Stimulated activated naive B cell treated with anti-CD40 and anti-IgM and Interleukin-4, amounts not matched to agents 10 μg/mL and 1 μg/mL and 100 μg/mL, for 72 hours (primary cell): Measurements from ENCODE around the gene APRT.
"Not testable (repeated sequence)": the region's sequence is repeated elsewhere in the genome, so short reads cannot be mapped to it uniquely, and the experiment has no call there.

Experiments
- ATAC-seq, 2 donors: fragments of 150-1000 bp; cut with Tn5 transposase; replicated peaks; 2 replicates each; pipeline ENCODE4 v1.10.0; 2021; ENCODE audit warnings: moderate library complexity in 1 of 2
- DNase-seq: peaks from one replicate; pipeline ENCODE4 v3.0.0; 2021
- H3K27ac Mint-ChIP-seq: one replicate; pipeline ENCODE4 v1.8.0; 2022; ENCODE audit warnings: mild to moderate bottlenecking, mixed read lengths
- H3K27me3 Mint-ChIP-seq, 2 donors: one replicate each; pipeline ENCODE4 v1.8.0; 2022; ENCODE audit warnings: mixed read lengths in 2 of 2
- H3K36me3 Mint-ChIP-seq, 2 donors: one replicate each; pipeline ENCODE4 v1.8.0; 2022; ENCODE audit warnings: mixed read lengths in 2 of 2, mild to moderate bottlenecking in 1 of 2
- H3K4me1 Mint-ChIP-seq, 2 donors: one replicate each; pipeline ENCODE4 v1.8.0; 2022; ENCODE audit warnings: mixed read lengths in 2 of 2, mild to moderate bottlenecking in 1 of 2
- H3K4me3 Mint-ChIP-seq, 2 donors: one replicate each; pipeline ENCODE4 v1.8.0; 2022; ENCODE audit warnings: mild to moderate bottlenecking in 2 of 2, mixed read lengths in 2 of 2, moderate library complexity in 1 of 2
- H3K9me3 Mint-ChIP-seq, 2 donors: one replicate each; pipeline ENCODE4 v1.8.0; 2022; ENCODE audit warnings: mixed read lengths in 2 of 2, mild to moderate bottlenecking in 1 of 2

The APRT gene

GRCh38 chr16:88803264-88803987, 8.3 kb downstream of the APRT start, which contains the start of gene CDT1:
Gene CDT1 (plus strand): TSS chr16:88803789. CDS start chr16:88803832, 43 bp downstream.
- Mint-ChIP-seq H3K36me3 (peaks cover 24% of the 10 kb centered on the region in 2 donors), H3K4me1 (peaks cover 18 to 38% of the 10 kb centered on the region in 2 donors), H3K4me3 (peak within 1 kb of the TSS; percentile 83 to 86), H3K9me3 (no peaks in the 10 kb centered on the region), H3K27ac (peak within 1 kb of the TSS; percentile 95), H3K27me3 (no peaks in the 10 kb centered on the region)
- peak; percentile 42 to 52 for ATAC-seq
- DNase-seq: peak; percentile 79

GRCh38 chr16:88800277-88800592, 11.5 kb downstream of the APRT start:
- DNase-seq (no peak), ATAC-seq (no peak)
- no peak overlapping the region for H3K4me3 Mint-ChIP-seq
- H3K27me3 Mint-ChIP-seq: no peaks in the 10 kb centered on the region
- peaks cover 17 to 24% of the 10 kb centered on the region in 2 donors for H3K4me1 Mint-ChIP-seq
- peaks cover 10 to 11% of the 10 kb centered on the region in 2 donors for H3K36me3 Mint-ChIP-seq
- H3K9me3 Mint-ChIP-seq: no peaks in the 10 kb centered on the region
- no peak overlapping the region for H3K27ac Mint-ChIP-seq

- no peak overlapping the region for H3K27ac Mint-ChIP-seq
These were observed 12.0 kb downstream of the APRT start for GRCh38 chr16:88799569-88800276.

GRCh38 chr16:88798772-88799455, 12.8 kb downstream of the APRT start:
- Mint-ChIP-seq H3K36me3 (peaks cover 0 to 2% of the 10 kb centered on the region in 2 donors), H3K4me1 (peaks cover 15 to 24% of the 10 kb centered on the region in 2 donors), H3K4me3 (no peak overlapping the region), H3K9me3 (no peaks in the 10 kb centered on the region), H3K27ac (no peak overlapping the region), H3K27me3 (no peaks in the 10 kb centered on the region)
- no peak for DNase-seq
- no peak for ATAC-seq

More at GRCh38 chr16:88799569-88800276, 12.0 kb downstream of the APRT start:
- no peak overlapping the region for H3K4me3 Mint-ChIP-seq
- DNase-seq (no peak), ATAC-seq (no peak)
- no peaks in the 10 kb centered on the region for H3K9me3 Mint-ChIP-seq
- H3K27me3 Mint-ChIP-seq: no peaks in the 10 kb centered on the region
- H3K36me3 Mint-ChIP-seq: peaks cover 7 to 9% of the 10 kb centered on the region in 2 donors
- peaks cover 17 to 28% of the 10 kb centered on the region in 2 donors for H3K4me1 Mint-ChIP-seq

GRCh38 chr16:88798073-88798472, 13.7 kb downstream of the APRT start:
- peaks cover 0 to 2% of the 10 kb centered on the region in 2 donors for H3K36me3 Mint-ChIP-seq
- ATAC-seq (no peak), DNase-seq (no peak)
- peaks cover 20 to 31% of the 10 kb centered on the region in 2 donors for H3K4me1 Mint-ChIP-seq
- no peaks in the 10 kb centered on the region for H3K27me3 Mint-ChIP-seq
- no peak overlapping the region for H3K4me3 Mint-ChIP-seq
- no peaks in the 10 kb centered on the region for H3K9me3 Mint-ChIP-seq
- H3K27ac Mint-ChIP-seq: no peak overlapping the region

- no peak overlapping the region for H3K27ac Mint-ChIP-seq
- peaks cover 26 to 40% of the 10 kb centered on the region in 2 donors for H3K4me1 Mint-ChIP-seq
- ATAC-seq: no peak
- H3K27me3 Mint-ChIP-seq: no peaks in the 10 kb centered on the region
- H3K36me3 Mint-ChIP-seq: peaks cover 0 to 2% of the 10 kb centered on the region in 2 donors
- H3K4me3 Mint-ChIP-seq: no peak overlapping the region
- no peaks in the 10 kb centered on the region for H3K9me3 Mint-ChIP-seq
- no peak for DNase-seq
These were observed 15.4 kb downstream of the APRT start for GRCh38 chr16:88796278-88796677.

- peak; percentile 28 to 35 for ATAC-seq
- DNase-seq: no peak
- Mint-ChIP-seq H3K4me1 (peaks cover 26 to 54% of the 10 kb centered on the region in 2 donors), H3K4me3 (peak overlapping the region in 1 of 2 donors; percentile 41), H3K27me3 (no peaks in the 10 kb centered on the region), H3K27ac (no peak overlapping the region), H3K9me3 (no peaks in the 10 kb centered on the region), H3K36me3 (no peaks in the 10 kb centered on the region)
These were observed 18.3 kb downstream of the APRT start for GRCh38 chr16:88793251-88793954.

GRCh38 chr16:88792668-88793250, 19.0 kb downstream of the APRT start:
- H3K27me3 Mint-ChIP-seq: no peaks in the 10 kb centered on the region
- no peak for ATAC-seq
- H3K9me3 Mint-ChIP-seq: no peaks in the 10 kb centered on the region
- H3K36me3 Mint-ChIP-seq: no peaks in the 10 kb centered on the region
- H3K4me1 Mint-ChIP-seq: peaks cover 26 to 54% of the 10 kb centered on the region in 2 donors
- no peak overlapping the region for H3K4me3 Mint-ChIP-seq
- no peak for DNase-seq
- no peak overlapping the region for H3K27ac Mint-ChIP-seq

GRCh38 chr16:88792078-88792550, 19.6 kb downstream of the APRT start:
- no peak for DNase-seq
- peak overlapping the region; percentile 31 for H3K27ac Mint-ChIP-seq
- peaks cover 26 to 54% of the 10 kb centered on the region in 2 donors for H3K4me1 Mint-ChIP-seq
- no peaks in the 10 kb centered on the region for H3K27me3 Mint-ChIP-seq
- H3K9me3 Mint-ChIP-seq: no peaks in the 10 kb centered on the region
- H3K4me3 Mint-ChIP-seq: no peak overlapping the region
- no peak for ATAC-seq
- no peaks in the 10 kb centered on the region for H3K36me3 Mint-ChIP-seq

- peak; percentile 70 to 72 for ATAC-seq
- Mint-ChIP-seq H3K4me1 (peaks cover 27 to 54% of the 10 kb centered on the region in 2 donors), H3K36me3 (no peaks in the 10 kb centered on the region), H3K27ac (peak overlapping the region; percentile 67), H3K27me3 (no peaks in the 10 kb centered on the region), H3K9me3 (no peaks in the 10 kb centered on the region), H3K4me3 (peak overlapping the region; percentile 47 to 55)
- no peak for DNase-seq
These were observed 21.2 kb downstream of the APRT start for GRCh38 chr16:88790312-88791211.

- Mint-ChIP-seq H3K4me3 (no peak overlapping the region), H3K9me3 (no peaks in the 10 kb centered on the region), H3K27me3 (no peaks in the 10 kb centered on the region), H3K27ac (no peak overlapping the region), H3K4me1 (peaks cover 25 to 46% of the 10 kb centered on the region in 2 donors), H3K36me3 (no peaks in the 10 kb centered on the region)
- DNase-seq (no peak), ATAC-seq (peak; percentile 21 to 27)
These were observed 22.1 kb downstream of the APRT start for GRCh38 chr16:88789594-88789993.

GRCh38 chr16:88788749-88789148, 23.0 kb downstream of the APRT start:
- not testable (repeated sequence) for H3K4me3 Mint-ChIP-seq, H3K27me3 Mint-ChIP-seq, DNase-seq, H3K9me3 Mint-ChIP-seq, H3K36me3 Mint-ChIP-seq, H3K27ac Mint-ChIP-seq, ATAC-seq
- H3K4me1 Mint-ChIP-seq: peaks cover 25 to 46% of the 10 kb centered on the region in 2 donors
